Hematopoietic multipotent progenitor cell treated with erythropoietin and hydrocortisone succinate and interleukin-3 and kit ligand, for 8 days (in vitro differentiated cells): Measurements from ENCODE around the gene FCN1.
"Not testable (repeated sequence)": the region's sequence is repeated elsewhere in the genome, so short reads cannot be mapped to it uniquely, and the experiment has no call there.

Source experiments
- DNase-seq: peaks from one replicate; pipeline ENCODE4 v3.0.0-alpha.2; 2015

FCN1 gene

DNA sequence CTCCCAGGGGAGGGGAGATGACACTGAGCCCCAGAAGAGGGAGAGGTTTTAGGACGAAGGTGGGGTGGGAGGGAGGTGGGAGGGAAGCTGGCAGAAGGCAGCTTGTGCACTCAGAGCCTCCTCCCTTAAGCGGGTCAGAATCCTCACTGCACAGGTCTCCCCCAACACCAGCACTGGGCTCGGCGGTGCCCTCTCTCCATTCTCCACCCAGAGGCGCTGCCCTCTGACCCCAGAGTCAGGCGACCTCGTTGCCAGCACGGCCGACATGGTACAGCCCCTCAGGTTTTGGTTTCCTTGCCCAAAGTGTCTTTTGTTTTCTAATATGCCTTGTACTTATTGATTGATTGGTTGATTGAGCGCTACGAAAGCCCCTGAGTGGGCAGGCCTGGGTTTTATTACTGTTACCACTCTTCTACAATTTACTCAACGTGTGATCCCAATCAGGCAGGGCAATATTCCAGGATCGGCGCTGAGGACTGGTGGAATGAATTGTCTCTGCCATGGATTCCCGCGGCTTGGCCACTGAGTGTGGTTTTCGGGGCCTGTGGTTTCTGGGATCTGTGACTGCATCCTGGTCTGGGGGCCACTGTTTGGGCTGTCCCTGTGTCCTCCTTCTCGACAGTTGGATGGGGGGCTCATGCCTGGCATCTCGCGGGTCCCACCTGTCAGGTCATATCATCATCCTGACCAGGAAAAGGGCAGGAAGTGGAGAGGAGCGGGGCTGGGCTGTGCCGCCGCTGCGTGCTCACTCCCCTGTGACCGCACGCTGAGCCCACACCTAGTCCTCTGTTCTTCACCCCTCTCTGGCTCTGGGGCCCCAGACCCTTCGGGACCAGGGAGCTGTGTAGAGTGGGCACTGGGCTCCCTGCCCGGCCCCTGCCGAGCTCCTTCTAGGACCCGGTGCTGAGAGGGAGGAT lies 46.7 kb downstream of the FCN1 start:
- no peak for DNase-seq

DNA sequence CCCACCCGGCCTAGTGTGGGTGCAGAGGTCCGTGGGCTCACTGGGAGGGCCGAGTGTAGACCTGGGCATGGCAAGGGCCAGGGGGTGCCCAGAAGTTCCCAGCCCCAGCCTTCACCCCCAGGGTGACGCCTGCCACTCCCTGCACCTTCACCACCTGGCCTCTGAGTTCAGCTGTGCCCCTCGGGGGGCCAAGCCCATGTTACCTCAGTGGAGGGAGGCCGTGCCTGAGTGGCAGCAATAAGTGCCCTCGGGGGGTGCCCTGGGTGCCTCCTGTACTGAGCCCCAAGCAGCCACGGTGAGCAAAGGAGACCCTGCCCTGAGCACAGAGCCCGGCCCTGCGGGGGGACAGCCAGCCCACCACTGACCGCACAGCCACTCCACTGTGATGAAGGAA lies 47.4 kb downstream of the FCN1 start:
- no peak for DNase-seq

DNA sequence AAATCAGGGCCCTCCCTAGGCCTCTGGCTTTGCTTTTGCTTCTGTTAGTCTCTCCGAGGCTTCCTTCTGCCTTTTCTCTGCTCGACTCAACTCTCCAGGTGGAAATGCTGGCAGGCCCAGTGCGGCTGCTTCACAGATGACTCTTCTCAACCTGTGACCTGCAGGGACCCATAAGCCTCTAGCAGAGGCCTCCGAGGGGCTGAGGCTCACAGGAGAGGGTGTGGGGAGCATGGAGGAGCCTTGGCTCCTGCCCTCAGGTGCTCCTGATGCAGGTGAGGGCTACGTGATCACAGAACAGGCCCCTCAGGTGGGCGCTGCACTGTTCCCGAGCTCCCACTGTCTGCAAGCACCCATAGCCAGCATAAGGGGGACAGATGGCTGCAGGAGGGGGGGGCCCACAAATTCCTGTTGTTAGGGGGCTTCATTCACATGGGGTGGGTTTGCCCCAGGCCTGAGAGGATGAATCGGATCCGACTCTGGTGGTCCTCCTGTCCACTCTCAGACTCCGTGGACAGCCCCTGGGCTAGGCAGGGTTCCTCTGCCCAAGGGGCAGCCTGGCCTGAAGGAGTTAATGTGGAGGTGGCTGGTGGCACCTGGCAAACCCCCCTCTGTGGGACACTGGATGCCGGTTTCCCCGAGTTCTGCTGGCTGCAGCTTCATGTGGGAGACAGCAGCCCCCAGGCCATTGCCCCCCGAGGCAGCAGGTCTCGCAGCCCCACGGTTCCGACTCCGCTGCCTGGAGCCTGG lies 48.0 kb downstream of the FCN1 start:
- DNase-seq, result no peak

DNA sequence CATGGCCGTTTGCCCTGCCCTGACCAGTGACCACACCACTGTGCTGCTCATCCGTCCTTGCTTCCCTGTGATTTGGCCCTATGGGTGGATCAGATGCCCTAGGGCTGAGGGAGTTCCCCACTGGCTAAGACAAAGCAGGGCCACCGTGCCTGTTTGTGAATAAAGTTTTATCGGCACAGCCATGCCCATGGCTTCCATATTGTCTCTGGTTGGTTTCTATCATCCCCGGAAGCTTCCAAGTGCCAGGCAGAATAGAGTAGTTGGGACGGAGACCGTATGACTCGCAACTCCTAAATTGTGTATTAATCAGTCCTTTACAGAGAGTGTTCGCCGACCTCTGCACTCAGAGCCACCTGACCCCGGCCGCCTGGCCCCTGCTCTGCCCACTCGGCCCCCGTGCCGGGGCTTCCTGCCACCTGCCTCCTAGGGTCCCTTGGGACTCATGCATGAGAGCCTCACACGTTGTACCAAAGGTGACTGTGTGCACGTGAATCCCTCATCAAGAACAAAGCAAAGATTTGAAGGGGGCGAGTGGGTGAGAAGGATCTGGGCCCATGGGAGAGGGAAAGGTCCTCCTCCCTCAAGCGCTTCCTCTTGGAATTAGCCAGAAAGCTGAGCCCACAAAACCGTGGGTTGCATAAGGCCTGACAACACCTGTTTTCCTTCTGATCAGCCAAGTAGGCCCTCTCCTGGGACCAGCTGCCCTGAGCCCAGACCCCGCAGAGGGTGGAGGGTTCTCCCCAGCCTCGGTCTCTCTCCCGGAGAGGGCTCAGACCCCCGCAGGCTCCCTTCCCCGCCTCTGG lies 48.8 kb downstream of the FCN1 start:
- DNase-seq, result no peak

DNA sequence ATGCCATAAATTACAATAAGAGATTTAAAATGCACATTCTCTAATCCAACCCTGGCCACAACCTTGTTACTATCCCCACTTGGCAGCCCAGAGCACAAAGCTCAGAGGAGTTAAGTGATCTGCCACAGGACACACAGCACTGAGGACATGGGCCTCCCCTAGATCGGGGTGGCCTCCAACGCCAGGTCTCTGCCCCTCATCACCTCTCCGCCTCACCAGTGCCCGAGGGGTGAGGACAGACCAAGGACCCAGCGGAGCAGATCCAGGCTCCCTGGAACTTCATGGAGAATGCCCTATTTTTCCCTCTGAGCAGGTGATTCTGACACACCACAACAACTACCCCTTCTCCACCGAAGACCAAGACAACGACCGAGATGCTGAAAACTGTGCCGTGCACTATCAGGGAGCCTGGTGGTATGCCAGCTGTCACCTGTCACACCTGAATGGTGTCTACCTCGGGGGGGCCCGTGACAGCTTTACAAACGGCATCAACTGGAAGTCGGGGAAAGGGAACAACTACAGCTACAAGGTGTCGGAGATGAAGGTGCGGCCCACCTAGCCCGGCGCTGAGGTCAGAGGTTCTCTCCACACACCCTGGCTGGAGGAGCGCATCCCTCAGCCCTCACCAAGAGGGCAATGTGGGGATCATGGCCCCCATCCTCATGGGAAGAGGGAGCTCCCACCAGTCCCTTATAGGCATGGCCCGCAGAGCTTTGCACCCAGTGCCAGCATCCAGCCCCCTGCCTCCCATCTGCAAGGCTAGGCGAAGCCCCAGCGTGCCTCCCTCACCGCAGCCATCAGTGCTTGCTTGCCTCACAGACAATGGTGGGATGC lies 49.6 kb downstream of the FCN1 start:
- no peak for DNase-seq

DNA sequence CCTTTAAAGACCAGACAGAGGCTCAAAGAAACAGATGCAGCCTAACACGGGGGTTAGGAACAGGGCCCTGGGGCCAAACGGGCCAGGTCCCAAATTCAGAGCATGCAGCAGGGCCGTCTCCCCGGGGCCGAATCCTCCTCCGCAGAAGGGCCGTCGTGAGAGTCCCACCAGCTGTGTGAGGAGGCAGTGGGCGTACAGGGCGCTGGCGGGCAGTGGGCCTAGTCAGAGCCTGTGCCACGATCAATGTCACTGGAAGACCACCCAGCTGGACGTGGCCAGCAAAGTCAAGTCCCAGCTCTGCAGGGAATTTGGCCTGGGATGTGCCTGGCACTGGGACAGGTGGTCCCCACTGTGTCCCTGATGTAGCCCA lies 52.9 kb downstream of the FCN1 start:
- DNase-seq, result no peak

DNA sequence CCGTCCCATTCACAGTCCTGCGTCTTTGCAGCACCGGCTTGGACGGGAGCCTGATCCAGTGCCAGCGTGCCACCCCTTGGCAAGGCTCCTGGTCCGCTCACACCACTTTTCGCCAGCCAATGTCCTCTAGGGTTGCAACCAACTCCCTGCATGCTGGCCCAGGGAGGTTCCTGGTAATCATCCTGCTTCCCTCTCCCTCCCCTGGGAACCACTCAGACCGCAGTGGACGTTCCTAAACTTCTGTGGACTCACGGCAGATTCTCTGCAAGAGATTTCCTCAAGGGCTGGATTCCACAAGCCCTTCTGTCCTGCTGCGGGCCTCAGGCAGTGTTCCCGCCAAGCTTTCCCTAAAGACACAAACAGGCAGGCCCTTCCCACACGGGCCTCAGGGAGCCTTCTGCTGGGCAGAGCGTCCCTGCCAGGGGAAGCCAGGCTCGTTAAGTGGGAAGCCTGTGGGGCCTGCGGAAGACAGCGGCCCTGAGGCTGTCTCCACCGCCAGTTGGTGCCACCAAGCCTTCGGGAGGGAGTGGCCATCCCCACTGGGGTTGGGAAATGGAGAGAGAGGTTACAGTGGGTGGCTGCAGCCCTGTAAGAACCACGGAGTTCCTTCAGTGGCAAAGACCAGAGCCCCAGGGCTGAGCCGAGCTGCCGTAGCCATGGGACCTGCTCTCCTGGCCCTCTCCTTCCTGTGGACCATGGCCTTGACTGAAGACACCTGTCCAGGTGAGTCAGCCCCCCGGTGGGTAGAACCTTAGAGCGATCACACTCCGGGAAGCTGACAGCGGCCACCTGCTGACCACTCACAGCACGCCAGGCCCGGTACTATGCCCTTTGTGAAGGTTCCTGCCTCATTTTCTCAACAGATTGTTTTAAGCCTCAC lies 53.5 kb downstream of the FCN1 start:
- DNase-seq, result no peak

DNA sequence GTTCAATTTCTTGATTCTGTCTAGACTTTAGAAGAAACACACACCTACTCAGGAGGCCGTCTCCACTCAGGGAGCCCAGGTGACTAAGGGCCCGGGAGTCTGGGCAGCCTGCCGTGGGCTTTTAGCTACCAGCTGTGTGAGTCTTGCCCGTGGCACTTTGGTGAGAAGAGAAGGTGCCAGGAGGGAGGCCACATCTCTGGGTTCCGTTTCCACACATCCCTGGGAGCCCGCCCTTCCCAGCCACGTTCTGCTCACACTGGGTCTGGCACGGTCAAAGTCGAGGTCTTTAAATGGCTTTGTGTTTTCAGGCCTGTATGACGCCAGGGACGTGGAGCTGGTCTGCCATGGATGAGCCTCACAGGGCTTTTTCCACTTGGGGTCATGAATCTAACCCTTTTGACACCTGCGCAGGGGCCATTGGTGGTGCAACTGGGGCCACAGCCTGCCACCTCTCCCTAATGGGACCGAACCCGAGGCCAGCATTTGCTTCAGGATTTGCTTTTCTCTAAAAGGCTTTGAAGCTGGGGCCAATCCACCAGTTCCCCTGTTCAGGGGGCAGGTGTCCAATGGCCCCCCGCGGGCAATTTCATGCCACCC lies 54.3 kb downstream of the FCN1 start:
- no peak for DNase-seq

DNA sequence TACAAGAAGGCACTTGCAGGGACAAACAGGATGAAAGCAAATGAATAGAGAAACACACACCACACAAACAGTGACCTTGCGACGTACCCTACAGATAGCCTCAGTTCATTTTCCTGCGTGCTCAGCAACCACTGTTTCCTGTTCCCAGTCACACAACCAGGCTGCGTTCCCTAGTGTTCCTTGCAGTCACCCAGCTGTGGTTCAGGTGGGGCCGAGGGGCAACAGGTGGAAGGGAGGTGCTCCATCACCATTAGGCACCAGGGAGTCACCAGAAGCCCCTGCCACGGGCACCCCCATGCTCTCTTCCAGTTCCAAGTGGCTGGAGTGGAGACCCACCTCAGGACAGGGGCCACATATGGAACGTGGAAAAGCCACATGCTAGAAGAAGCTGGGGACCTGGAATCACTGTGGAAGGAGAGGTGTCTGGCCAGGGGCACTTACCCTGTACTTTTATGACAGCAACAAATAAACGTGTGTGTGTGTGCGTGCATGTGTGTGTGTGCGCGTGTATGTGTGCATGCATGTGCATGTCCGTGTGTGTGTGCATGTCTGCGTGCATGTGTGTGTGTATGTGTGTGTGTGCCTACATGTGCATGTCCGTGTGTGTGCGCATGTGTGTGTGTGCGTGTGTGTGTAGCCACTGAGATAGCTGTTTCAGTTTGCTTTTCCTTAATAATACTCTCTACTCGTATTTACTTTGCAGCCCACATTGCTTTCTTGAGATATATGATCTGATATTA lies 55.9 kb downstream of the FCN1 start:
- no peak for DNase-seq

DNA sequence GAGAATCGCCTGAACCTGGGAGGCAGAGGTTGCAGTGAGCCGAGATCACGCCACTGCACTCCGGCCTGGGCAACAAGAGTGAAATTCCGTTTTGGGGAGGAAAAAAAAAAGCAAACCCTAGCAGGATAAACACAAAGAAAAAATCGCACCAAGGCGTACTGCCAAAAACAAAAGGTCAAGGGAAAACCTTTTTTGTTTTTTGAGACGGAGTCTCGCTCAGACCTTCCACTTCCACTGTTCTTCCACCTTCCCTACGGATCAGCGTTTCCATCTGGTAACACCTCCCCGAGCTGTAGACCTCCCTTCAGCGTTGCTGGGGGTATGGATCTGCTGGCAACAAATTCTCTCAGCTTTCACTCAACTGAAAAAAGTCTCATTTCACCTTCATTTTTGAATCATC lies 57.2 kb downstream of the FCN1 start:
- no peak for DNase-seq

DNA sequence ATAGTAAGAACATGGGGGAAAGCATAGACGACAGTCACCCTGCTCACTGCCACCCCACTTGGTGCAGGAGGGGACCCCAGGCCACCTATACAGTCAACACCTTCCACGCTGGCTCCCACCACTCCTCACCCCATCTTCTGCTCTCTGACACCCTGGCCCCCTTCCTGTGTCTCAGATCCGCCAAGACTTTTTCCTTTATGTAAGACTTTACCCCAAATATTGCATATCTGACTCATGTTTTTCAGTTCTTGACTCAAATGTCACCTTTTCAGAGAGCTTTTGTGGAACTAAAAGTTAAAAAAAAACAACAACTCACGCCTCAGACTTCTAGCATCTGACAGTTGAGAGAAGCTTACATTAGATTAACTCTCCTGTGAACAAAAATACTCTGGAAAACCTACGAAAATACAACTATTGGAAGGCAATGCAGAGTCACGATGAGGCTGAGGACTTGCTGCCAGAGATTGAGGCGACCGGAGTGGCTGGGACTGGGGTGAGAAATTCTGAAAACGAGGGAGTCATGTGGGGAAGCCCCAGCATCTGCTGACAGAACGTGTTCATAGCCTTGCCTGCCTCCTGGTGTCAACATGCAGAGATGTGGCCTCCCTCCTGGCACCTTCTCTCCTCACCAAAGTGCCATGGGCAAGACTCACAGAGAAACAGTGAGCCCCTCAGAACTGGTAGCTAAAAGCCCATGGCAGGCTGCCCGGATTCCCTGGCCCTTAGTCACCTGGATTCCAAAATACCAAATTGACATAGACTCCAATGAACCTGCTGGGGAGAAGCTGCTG lies 59.5 kb downstream of the FCN1 start:
- DNase-seq, result no peak

DNA sequence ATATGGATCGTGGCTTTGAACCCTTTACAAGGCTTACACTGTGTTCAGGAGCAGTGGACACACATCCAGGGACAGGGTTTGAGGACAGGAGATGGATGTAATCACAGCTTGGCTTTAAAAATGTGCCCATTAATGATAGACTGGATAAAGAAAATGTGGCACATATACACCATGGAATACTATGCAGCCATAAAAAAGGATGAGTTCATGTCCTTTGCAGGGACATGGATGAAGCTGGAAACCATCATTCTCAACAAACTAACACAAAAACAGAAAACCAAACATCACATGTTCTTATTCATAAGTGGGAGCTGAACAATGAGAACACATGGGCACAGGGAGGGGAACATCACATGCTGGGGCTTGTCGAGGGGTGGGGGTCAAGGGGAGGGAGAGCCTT lies 60.3 kb downstream of the FCN1 start:
- not testable (repeated sequence) for DNase-seq

DNA sequence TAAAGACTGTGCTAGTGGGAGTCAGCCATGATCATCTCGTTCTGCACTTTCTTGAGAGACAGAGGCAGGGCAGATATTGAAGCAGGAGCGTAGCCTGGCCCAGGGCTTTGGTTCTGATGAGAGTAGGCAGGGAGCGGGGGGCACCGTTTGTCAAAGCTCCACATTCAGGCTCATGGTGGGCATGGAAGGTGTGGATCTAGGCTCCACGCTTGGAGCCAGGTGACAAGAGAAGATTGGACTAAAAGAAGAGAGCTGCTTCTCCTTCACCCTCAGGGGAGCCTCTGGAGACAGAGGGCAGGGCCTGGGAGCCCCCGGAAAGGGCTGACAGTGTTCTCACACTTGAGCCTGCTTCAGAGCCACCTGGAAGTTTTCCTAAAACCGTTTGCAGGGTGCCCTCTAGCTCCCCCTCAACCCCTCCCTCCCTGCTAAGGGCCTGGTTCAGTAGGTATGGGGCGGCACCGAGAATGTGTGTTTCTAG lies 61.8 kb downstream of the FCN1 start:
- no peak for DNase-seq
